A673 (cell line): Measurements from ENCODE around the gene PFN2. TPM values are rescaled to one million over a fixed set of nuclear protein-coding genes. Genes with fewer than 3 reads are reported as not detected.

ENCODE experiments used
- BruUV-seq: library from RNA; stranded (reverse); fragments of 400-500 nt; replicated peaks from 2 replicates; lab custom pipeline; 2021; lab: Mats Ljungman, UMichigan
- CTCF ChIA-PET: fragments of 300-600 bp; sonication (Branson Sonifier 250); formaldehyde crosslinking; loops from one replicate; lab custom pipeline; 2022; ENCODE audit warnings: antibody characterized with exemption; lab: Charles Lee
- POLR2A ChIA-PET: fragments of 300-600 bp; sonication (Branson Sonifier 250); formaldehyde crosslinking; loops from one replicate; lab custom pipeline; 2022; ENCODE audit warnings: antibody characterized with exemption; ENCODE audit not compliant: low non-redundant PET; lab: Charles Lee
- DNase-seq: peaks from one replicate; pipeline ENCODE4 v3.0.0-alpha.2; 2015; ENCODE audit warnings: low spot score
- H3K27ac ChIP-seq: fragments of 200-600 bp; sonication (generic); 2 replicates; pipeline ENCODE4 v1.5.1; 2016; ENCODE audit warnings: mixed run types, low read depth, mild to moderate bottlenecking, mixed read lengths, antibody characterized with exemption, low read length; ENCODE audit not compliant: poor library complexity, severe bottlenecking
- H3K27me3 ChIP-seq: fragments of 200-600 bp; sonication (generic); replicated peaks from 2 replicates; pipeline ENCODE4 v1.6.1; 2017; ENCODE audit warnings: mixed run types, low read depth, mild to moderate bottlenecking, mixed read lengths, antibody characterized with exemption, low read length; ENCODE audit not compliant: insufficient read depth, poor library complexity
- H3K36me3 ChIP-seq: fragments of 200-600 bp; sonication (generic); 2 replicates; pipeline ENCODE4 v1.6.1; 2016; ENCODE audit warnings: mixed run types, mild to moderate bottlenecking, mixed read lengths, antibody characterized with exemption, low read length; ENCODE audit not compliant: insufficient read depth, poor library complexity, severe bottlenecking
- H3K4me1 ChIP-seq: fragments of 200-600 bp; sonication (generic); 2 replicates; pipeline ENCODE4 v1.6.1; 2017; ENCODE audit warnings: mixed run types, mild to moderate bottlenecking, mixed read lengths, antibody characterized with exemption, low read length; ENCODE audit not compliant: insufficient read depth, poor library complexity, severe bottlenecking
- H3K4me3 ChIP-seq: fragments of 200-600 bp; sonication (generic); 2 replicates; pipeline ENCODE4 v1.5.1; 2016; ENCODE audit warnings: low read depth, mixed run types, mild to moderate bottlenecking, mixed read lengths, low read length; ENCODE audit not compliant: poor library complexity, severe bottlenecking
- H3K9me3 ChIP-seq: fragments of 200-600 bp; sonication (generic); 2 replicates; pipeline ENCODE4 v1.6.1; 2016; ENCODE audit warnings: mixed run types, low read depth, mild to moderate bottlenecking, mixed read lengths, antibody characterized with exemption, low read length; ENCODE audit not compliant: poor library complexity, severe bottlenecking
- CTCF ChIP-seq: fragments of 300-800, 200-600 bp; sonication (generic); conservative IDR thresholded peaks from 2 replicates; pipeline ENCODE4 v1.5.1; 2017; ENCODE audit warnings: low read depth, mild to moderate bottlenecking, antibody characterized with exemption, low read length, moderate library complexity, mixed read lengths
- EZH2 ChIP-seq: fragments of 200-600 bp; sonication (generic); IDR thresholded peaks from 2 replicates; pipeline ENCODE4 v1.6.1; 2017; ENCODE audit warnings: borderline replicate concordance, low read depth, mild to moderate bottlenecking, mixed read lengths, antibody characterized with exemption, low read length; ENCODE audit not compliant: poor library complexity, severe bottlenecking
- intact Hi-C: fragments of 100-400 bp; cut with micrococcal nuclease; formaldehyde crosslinking; loops from one replicate; pipeline ENCODE4 v1.10.0; 2022; ENCODE audit not compliant: unreplicated experiment
- total RNA-seq: library from RNA; stranded (reverse); gene quantifications from 2 replicates; pipeline ENCODE4 v1.2.3, GENCODE V29; 2021

The PFN2 gene
- total RNA-seq, 1 experiment from 2014 or later = 374 TPM

GRCh38 chr3:150000641-150001040 lies 29.9 kb upstream of the PFN2 start:
- Histone ChIP-seq H3K4me1 (no peaks in the 10 kb centered on the region), H3K27me3 (no peaks in the 10 kb centered on the region), H3K36me3 (no peaks in the 10 kb centered on the region), H3K4me3 (no peak overlapping the region), H3K27ac (no peak overlapping the region), H3K9me3 (peaks cover 2% of the 10 kb centered on the region)
- DNase-seq = no peak
- intact Hi-C loops = no loop called here
- CTCF ChIA-PET = no interaction called here
- BruUV-seq = no TSS peak
- TF ChIP-seq CTCF (no peak), EZH2 (no peak)
- POLR2A ChIA-PET = no interaction called here

GRCh38 chr3:149999421-149999820 lies 28.7 kb upstream of the PFN2 start:
- ChIA-PET CTCF (no interaction called here), POLR2A (no interaction called here)
- intact Hi-C loops = no loop called here
- BruUV-seq = no TSS peak
- no peak overlapping the region for H3K27ac ChIP-seq
- no peaks in the 10 kb centered on the region for H3K27me3 ChIP-seq
- H3K4me1 ChIP-seq = no peaks in the 10 kb centered on the region
- no peak for DNase-seq
- H3K36me3 ChIP-seq = no peaks in the 10 kb centered on the region
- H3K9me3 ChIP-seq = peaks cover 14% of the 10 kb centered on the region
- TF ChIP-seq CTCF (no peak), EZH2 (no peak)
- no peak overlapping the region for H3K4me3 ChIP-seq

GRCh38 chr3:149998946-149999345 lies 28.3 kb upstream of the PFN2 start:
- DNase-seq = no peak
- ChIA-PET CTCF (no interaction called here), POLR2A (no interaction called here)
- intact Hi-C loops = no loop called here
- Histone ChIP-seq H3K36me3 (no peaks in the 10 kb centered on the region), H3K27me3 (no peaks in the 10 kb centered on the region), H3K27ac (no peak overlapping the region), H3K4me1 (no peaks in the 10 kb centered on the region), H3K4me3 (no peak overlapping the region), H3K9me3 (peaks cover 18% of the 10 kb centered on the region)
- no TSS peak for BruUV-seq
- TF ChIP-seq CTCF (no peak), EZH2 (no peak)
